Spinal cord (tissue), 10 donors: Measurements from ENCODE around the gene HNRNPD. TPM values are rescaled to one million over a fixed set of nuclear protein-coding genes. Genes with fewer than 3 reads are reported as not detected.
"Not testable (repeated sequence)": the region's sequence is repeated elsewhere in the genome, so short reads cannot be mapped to it uniquely, and the experiment has no call there.

Source experiments
- DNase-seq, 6 donors: peaks; one replicate each; pipeline versions ENCODE4 v3.0.0 to v3.0.0-alpha.2; 2013 to 2015; ENCODE audit warnings: low spot score in 6 of 6, low read depth in 4 of 6
- H3K27ac ChIP-seq: one replicate; pipeline ENCODE4 v1.5.1; 2013; ENCODE audit warnings: low read depth, low read length, control low read depth
- H3K27me3 ChIP-seq: one replicate; pipeline ENCODE4 v1.6.1; 2013; ENCODE audit warnings: low read length; ENCODE audit not compliant: control insufficient read depth, insufficient read depth
- H3K36me3 ChIP-seq: one replicate; pipeline ENCODE4 v1.6.1; 2013; ENCODE audit warnings: low read length; ENCODE audit not compliant: control insufficient read depth, insufficient read depth
- H3K4me1 ChIP-seq: one replicate; pipeline ENCODE4 v1.6.1; 2013; ENCODE audit warnings: low read length; ENCODE audit not compliant: control insufficient read depth, insufficient read depth
- H3K4me3 ChIP-seq: one replicate; pipeline ENCODE4 v1.5.1; 2013; ENCODE audit warnings: low read depth, low read length, control low read depth
- H3K9me3 ChIP-seq: one replicate; pipeline ENCODE4 v1.6.1; 2013; ENCODE audit warnings: low read length; ENCODE audit not compliant: control insufficient read depth, insufficient read depth
- WGBS: methylation state at CpG from one replicate; pipeline ENCODE4 v1.1.5; 2013; ENCODE audit warnings: missing lambda C conversion rate; ENCODE audit not compliant: insufficient coverage; 5-methylcytosine and 5-hydroxymethylcytosine counted together
- polyA plus RNA-seq, 2 donors: library from polyadenylated mRNA; unstranded; fragments of 120-200 nt; gene quantifications; one replicate each; pipeline ENCODE4 v1.2.1, GENCODE V29; 2013; ENCODE audit not compliant: insufficient read length in 2 of 2
- total RNA-seq, 2 donors: library from RNA; depleted of rRNA in 1 of 2; stranded (reverse); fragments of 120-200 nt in 1 of 2; fragments of >200 nt in 1 of 2; gene quantifications; one replicate each; pipeline versions ENCODE4 v1.2.3 to v1.2.4, GENCODE V29; 2013 to 2014
- donor health status: healthy.

Gene HNRNPD
- total and polyA plus RNA-seq, 4 donors: 75.7 to 358 (median 217) TPM

DNA sequence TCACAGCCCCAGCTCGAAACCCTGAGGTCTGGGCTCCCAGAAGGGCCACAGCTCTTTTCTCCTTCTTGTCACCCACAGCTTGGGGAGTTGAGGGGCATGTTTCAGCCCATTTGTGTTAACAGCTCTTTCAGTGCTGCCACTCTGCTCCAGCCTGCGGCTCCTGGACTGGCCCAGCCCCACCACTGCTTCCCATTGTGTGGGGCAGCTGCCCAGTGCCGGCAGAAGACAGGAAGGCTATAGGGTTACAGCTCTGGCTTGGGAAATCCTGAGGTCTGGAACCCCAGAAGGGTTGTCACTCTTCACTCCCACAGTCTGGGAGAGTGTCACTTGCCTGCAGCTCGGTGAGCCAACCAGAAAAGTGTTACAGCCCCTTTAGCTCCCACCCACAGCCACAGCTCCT is 7.0 kb upstream of the HNRNPD start:
- no peaks in the 10 kb centered on the region for H3K27me3 ChIP-seq
- H3K9me3 ChIP-seq: peaks cover 3% of the 10 kb centered on the region
- peaks cover 8% of the 10 kb centered on the region for H3K4me1 ChIP-seq
- 93% methylated on average over 3 of the region's 4 CpGs for WGBS
- peaks cover 19% of the 10 kb centered on the region for H3K36me3 ChIP-seq
- H3K27ac ChIP-seq: no peak overlapping the region
- no peak for DNase-seq
- no peak overlapping the region for H3K4me3 ChIP-seq

DNA sequence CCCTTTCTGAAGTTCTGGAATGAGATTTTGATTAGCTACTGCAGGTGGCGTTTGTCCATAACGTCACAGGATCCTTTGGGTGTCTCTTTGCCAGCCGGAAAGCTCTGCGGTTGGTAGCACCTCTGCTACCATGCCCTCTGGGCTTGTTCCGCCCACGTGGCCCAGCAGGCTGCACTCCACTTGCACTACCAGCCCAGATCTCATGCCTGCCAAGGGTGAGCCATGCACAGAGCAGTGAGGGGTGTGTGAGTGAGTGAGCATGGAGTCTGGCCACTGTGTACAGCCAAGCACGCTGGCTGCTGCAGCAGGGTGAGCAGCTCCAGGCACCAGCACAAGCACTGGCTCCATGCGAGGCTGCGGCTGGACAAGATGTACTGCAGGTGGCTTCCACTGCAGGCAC is 6.6 kb upstream of the HNRNPD start:
- H3K4me1 ChIP-seq: peaks cover 9% of the 10 kb centered on the region
- no peak overlapping the region for H3K4me3 ChIP-seq
- DNase-seq: no peak
- 87% methylated on average over 9 of the region's 9 CpGs for WGBS
- no peak overlapping the region for H3K27ac ChIP-seq
- H3K27me3 ChIP-seq: no peaks in the 10 kb centered on the region
- H3K36me3 ChIP-seq: peaks cover 19% of the 10 kb centered on the region
- H3K9me3 ChIP-seq: peaks cover 3% of the 10 kb centered on the region

DNA sequence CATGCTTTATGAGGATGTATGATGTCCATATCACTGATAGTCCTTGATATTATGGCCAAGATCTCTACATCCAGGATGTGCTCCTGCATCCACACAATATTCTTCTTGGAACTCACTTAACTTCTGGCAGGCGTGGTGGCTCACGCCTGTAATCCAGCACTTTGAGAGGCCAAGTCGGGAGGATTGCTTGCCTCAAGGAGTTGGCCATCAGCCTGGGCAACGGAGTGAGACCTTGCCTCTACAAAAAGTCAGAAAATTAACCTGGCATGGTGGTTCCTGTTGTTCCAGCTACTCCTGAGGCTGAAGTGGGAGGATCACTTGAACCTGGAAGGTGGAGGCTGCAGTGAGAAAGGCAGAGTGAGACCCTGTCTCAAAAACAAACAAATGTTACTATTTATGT is 2.3 kb upstream of the HNRNPD start:
- no peak for DNase-seq
- peaks cover 2% of the 10 kb centered on the region for H3K9me3 ChIP-seq
- H3K27ac ChIP-seq: no peak overlapping the region
- WGBS: 90% methylated on average over 4 of the region's 4 CpGs
- H3K27me3 ChIP-seq: no peaks in the 10 kb centered on the region
- peaks cover 14% of the 10 kb centered on the region for H3K36me3 ChIP-seq
- H3K4me1 ChIP-seq: peaks cover 10% of the 10 kb centered on the region
- no peak overlapping the region for H3K4me3 ChIP-seq

DNA sequence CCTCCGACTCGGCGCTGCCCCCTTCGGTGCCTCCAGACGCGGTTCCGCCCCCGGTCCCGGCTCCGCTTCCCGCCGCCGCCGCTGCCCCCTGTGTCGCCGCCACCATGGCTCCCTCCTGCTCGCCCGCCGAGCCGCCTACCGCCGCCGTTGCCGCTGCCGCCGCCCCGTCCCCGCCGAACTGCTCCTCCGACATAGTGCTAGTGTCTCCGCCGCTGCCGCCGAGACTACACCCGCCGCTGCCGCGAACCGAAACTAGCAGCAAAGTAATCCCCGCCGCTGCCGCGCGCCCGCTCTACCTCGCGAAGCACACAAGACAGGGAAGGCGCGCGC is 340 bp downstream of the HNRNPD start:
- H3K27ac ChIP-seq: peak overlapping the region; percentile 98
- 0% methylated on average over 50 of the region's 50 CpGs for WGBS

DNA sequence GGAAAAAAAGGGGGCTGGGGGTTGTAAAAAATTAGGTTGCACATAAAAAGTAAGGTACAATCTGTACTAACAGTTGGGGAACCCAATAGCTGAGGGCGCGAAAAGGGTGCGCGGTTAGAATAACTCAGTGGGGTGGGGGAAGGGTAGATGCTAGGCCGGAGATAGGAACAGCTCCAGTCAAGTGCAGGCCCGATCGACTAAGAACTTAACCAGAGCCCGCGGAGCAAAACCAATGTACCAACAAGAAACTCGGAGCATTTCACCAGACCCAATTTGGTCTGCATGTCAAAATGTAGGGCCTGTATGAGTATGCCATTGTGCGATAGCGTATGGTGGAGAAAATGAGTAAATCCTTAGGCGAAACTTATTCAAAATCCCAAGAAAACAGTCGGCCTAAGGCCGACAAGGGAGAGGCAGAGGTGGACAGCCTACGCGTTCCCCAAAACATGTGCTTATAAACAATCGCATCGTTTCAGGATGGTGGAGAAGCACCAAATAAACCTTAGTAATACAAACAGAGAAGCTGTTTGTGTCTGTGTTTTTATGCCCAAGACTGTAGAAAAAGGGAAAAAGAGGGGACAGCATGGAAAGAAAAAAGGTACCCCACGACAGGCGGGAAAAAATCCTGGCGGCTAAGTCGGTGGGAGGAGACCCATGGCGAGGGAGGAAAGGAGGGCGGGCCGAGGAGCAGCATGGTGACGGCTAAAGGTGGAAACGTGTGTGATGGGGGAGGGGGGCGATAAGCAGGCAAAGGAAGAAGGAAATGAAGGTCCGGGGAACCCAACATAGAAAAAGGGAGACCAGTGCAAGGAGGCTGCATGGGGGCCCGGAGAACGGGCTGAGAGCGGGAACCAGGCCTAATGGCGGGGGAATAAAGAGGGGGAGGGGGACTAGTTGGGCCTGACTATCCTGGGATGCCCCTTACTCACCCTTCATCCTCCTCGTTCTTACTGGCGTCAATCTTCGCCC is 990 bp downstream of the HNRNPD start:
- under 1% methylated on average over 26 of the region's 37 CpGs for WGBS
- H3K4me3 ChIP-seq: peak overlapping the region; percentile 98
- peak overlapping the region; percentile 98 for H3K27ac ChIP-seq
- H3K4me1 ChIP-seq: peaks cover 14% of the 10 kb centered on the region
- DNase-seq: peak in 5 of 6 donors; percentile 38 to 90 (median 52)
- H3K36me3 ChIP-seq: peaks cover 10% of the 10 kb centered on the region
- no peaks in the 10 kb centered on the region for H3K27me3 ChIP-seq
- no peaks in the 10 kb centered on the region for H3K9me3 ChIP-seq

More for the DNA sequence above, 340 bp downstream of the HNRNPD start:
- DNase-seq: peak in 1 of 6 donors; percentile 7
- peaks cover 14% of the 10 kb centered on the region for H3K4me1 ChIP-seq
- peaks cover 10% of the 10 kb centered on the region for H3K36me3 ChIP-seq
- no peaks in the 10 kb centered on the region for H3K27me3 ChIP-seq
- no peaks in the 10 kb centered on the region for H3K9me3 ChIP-seq
- H3K4me3 ChIP-seq: peak overlapping the region; percentile 98

DNA sequence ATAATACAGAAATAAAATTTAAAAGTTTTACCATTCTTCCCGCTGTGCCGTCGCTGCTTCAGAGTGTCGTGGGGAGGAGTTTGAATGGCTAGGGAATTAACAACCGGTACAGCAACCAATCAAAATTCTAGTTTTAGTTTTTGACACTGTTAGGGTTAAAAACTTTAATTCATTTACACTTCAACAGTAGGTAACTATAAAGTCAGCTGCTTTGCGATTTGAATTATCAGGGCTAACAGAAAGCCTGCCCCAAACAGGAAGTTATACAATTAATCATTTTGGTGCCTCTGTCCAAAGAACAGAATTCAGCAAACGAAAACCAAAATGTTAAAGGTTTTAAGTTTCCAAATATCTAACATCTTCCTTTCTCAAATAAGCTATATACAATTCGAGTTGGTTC is 2.3 kb downstream of the HNRNPD start:
- 0% methylated on average over 1 of the region's 8 CpGs for WGBS
- Histone ChIP-seq H3K4me1 (peaks cover 9% of the 10 kb centered on the region), H3K36me3 (peaks cover 7% of the 10 kb centered on the region), H3K27ac (peak overlapping the region; percentile 98), H3K4me3 (peak overlapping the region; percentile 98), H3K27me3 (no peaks in the 10 kb centered on the region), H3K9me3 (no peaks in the 10 kb centered on the region)
- DNase-seq: no peak

DNA sequence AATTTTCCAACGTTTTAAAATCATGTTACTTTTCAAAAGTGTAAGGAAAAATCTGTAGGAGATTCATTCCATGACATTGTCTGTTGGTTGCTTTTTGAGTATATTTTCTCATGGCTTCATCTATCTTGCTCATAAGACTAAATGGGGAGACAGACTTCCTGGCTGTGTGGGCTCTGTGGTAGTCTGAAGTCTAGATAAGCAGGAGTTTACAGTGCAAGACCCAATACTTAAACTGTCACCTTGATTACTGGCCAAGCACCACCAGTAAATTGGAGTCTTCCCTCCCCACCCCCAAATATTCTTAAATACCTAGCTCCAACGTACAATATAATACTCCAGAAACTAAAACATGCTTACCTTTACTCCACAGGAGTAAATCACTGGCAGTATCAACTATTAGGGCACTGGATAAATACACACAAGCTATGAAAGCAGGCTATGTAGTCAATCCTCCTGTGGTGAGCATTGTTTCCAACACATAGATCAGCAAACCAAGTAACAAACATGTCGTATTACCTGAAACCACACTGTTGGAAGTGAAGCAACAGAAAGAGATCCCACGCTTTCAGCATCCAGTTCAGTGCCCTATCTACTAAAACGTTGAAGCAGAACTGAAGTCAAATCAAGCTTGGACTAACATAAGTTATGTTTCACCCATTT is 6.2 kb downstream of the HNRNPD start:
- WGBS: 69% methylated on average over 4 of the region's 5 CpGs
- no peak overlapping the region for H3K4me3 ChIP-seq
- H3K9me3 ChIP-seq: no peaks in the 10 kb centered on the region
- no peak for DNase-seq
- H3K27me3 ChIP-seq: no peaks in the 10 kb centered on the region
- H3K4me1 ChIP-seq: peaks cover 6% of the 10 kb centered on the region
- H3K36me3 ChIP-seq: peaks cover 12% of the 10 kb centered on the region
- no peak overlapping the region for H3K27ac ChIP-seq

DNA sequence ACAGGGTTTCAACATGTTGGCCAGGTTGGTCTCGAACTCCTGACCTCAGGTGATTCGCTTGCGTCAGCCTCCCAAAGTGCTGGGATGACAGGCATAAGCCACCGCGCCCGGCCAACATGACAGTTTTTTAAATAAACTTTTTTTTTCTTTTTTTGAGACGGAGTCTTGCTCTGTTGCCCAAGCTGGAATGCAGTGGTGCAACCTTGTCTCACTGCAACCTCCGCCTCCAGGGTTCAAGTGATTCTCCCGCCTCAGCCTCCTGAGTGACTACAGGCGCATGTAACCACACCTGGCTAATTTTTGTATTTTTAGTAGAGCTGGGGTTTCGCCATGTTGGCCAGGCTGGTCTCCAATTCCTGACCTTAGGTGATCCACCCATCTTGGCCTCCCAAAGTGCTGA is 7.4 kb downstream of the HNRNPD start:
- 98% methylated on average over 9 of the region's 11 CpGs for WGBS

DNA sequence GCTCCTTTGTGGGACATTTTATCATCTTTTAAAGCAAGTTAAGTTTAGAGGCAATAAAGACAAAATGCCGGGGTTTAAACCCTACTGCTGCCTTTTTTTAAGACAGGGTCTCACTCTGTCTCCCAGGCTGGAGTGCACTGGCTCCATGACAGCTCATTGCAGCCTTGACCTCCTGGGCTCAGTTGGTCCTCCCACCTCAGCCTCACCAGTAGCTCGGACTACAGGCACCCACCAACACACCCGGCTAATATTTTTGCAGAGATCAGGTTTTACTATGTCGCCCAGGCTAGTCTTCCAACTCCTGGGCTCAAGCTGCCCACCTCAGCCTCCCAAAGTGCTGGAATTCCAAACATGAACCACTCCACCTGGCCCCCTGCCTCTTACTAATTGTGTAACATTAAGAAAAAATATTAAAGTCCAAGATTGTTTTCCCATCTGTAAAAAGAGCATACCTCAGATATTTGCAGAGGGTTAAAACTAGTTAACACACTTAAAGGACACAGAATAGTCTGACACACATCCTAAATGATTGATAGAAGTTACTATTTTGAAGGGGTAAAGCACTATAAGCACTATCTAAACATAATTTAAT is 9.8 kb downstream of the HNRNPD start:
- 69% methylated on average over 3 of the region's 4 CpGs for WGBS
- Histone ChIP-seq H3K4me1 (peaks cover 3% of the 10 kb centered on the region), H3K27me3 (no peaks in the 10 kb centered on the region), H3K36me3 (peaks cover 7% of the 10 kb centered on the region), H3K4me3 (no peak overlapping the region), H3K9me3 (no peaks in the 10 kb centered on the region), H3K27ac (no peak overlapping the region)
- no peak for DNase-seq

More for the DNA sequence above, 7.4 kb downstream of the HNRNPD start:
- peaks cover 12% of the 10 kb centered on the region for H3K36me3 ChIP-seq
- H3K9me3 ChIP-seq, DNase-seq, H3K27me3 ChIP-seq, H3K4me3 ChIP-seq, H3K4me1 ChIP-seq, H3K27ac ChIP-seq: not testable (repeated sequence)
